ENCODE results near the gene KLF12. TPM values are rescaled to one million over a fixed set of nuclear protein-coding genes. Genes with fewer than 3 reads are reported as not detected.

KLF12 gene
- total RNA-seq, 1 donor from 2014 or later: 18.2 TPM

- H3K4me1 ChIP-seq: peaks cover 82% of the 10 kb centered on the region
Observed at GRCh38 chr13:74132152-74132775, 1.9 kb downstream of the KLF12 start.

GRCh38 chr13:74131227-74131626 is 3.0 kb downstream of the KLF12 start:
- peak overlapping the region; percentile 99 for H3K27ac ChIP-seq (replicated peaks)
- H3K27me3 ChIP-seq (ENCODE audit: low read depth): no peaks in the 10 kb centered on the region
- intact Hi-C loops (cut with micrococcal nuclease): loop anchor here (5.0 kb wide), 1 partner anchor 69 kb away; no protein-coding TSS in a partner anchor
- no peak for TF ChIP-seq CTCF (IDR thresholded peaks at IDR 0.05; ENCODE audit: borderline replicate concordance)
- DNase-seq: no peak
- H3K9me3 ChIP-seq (replicated peaks): no peaks in the 10 kb centered on the region
- H3K36me3 ChIP-seq: no peaks in the 10 kb centered on the region
- H3K4me1 ChIP-seq: peaks cover 87% of the 10 kb centered on the region
- H3K4me3 ChIP-seq: peak overlapping the region; percentile 95

More at GRCh38 chr13:74132152-74132775, 1.9 kb downstream of the KLF12 start:
- DNase-seq: no peak
- intact Hi-C loops (cut with micrococcal nuclease): loop anchor here (5.0 kb wide), 1 partner anchor 70 kb away; no protein-coding TSS in a partner anchor
- H3K36me3 ChIP-seq: no peaks in the 10 kb centered on the region
- TF ChIP-seq CTCF (IDR thresholded peaks at IDR 0.05; ENCODE audit: borderline replicate concordance): no peak
- H3K27me3 ChIP-seq (ENCODE audit: low read depth): no peaks in the 10 kb centered on the region
- H3K4me3 ChIP-seq: peak overlapping the region; percentile 95
- H3K27ac ChIP-seq (replicated peaks): peak overlapping the region; percentile 99
- no peaks in the 10 kb centered on the region for H3K9me3 ChIP-seq (replicated peaks)

GRCh38 chr13:74129500-74130191 is 4.6 kb downstream of the KLF12 start:
- Histone ChIP-seq H3K36me3 (no peaks in the 10 kb centered on the region), H3K4me1 (peaks cover 76% of the 10 kb centered on the region), H3K27me3 (ENCODE audit: low read depth) (no peaks in the 10 kb centered on the region), H3K27ac (replicated peaks) (peak overlapping the region; percentile 99), H3K4me3 (no peak overlapping the region), H3K9me3 (replicated peaks) (no peaks in the 10 kb centered on the region)
- peak; percentile 21 for DNase-seq
- no peak for TF ChIP-seq CTCF (IDR thresholded peaks at IDR 0.05; ENCODE audit: borderline replicate concordance)
- intact Hi-C loops (cut with micrococcal nuclease): loop anchor here (5.0 kb wide), 1 partner anchor 67 kb away; no protein-coding TSS in a partner anchor

GRCh38 chr13:74128156-74128767 is 5.9 kb downstream of the KLF12 start:
- intact Hi-C loops (cut with micrococcal nuclease): no loop called here

More at GRCh38 chr13:74128156-74128767, 5.9 kb downstream of the KLF12 start:
- no peaks in the 10 kb centered on the region for H3K9me3 ChIP-seq (replicated peaks)
- no peak for TF ChIP-seq CTCF (IDR thresholded peaks at IDR 0.05; ENCODE audit: borderline replicate concordance)
- no peaks in the 10 kb centered on the region for H3K27me3 ChIP-seq (ENCODE audit: low read depth)
- H3K4me3 ChIP-seq: no peak overlapping the region
- peak overlapping the region; percentile 99 for H3K27ac ChIP-seq (replicated peaks)
- DNase-seq: no peak
- H3K36me3 ChIP-seq: no peaks in the 10 kb centered on the region
- H3K4me1 ChIP-seq: peaks cover 74% of the 10 kb centered on the region
